Measurements from ENCODE around the gene IL6.
"Not testable (repeated sequence)": the region's sequence is repeated elsewhere in the genome, so short reads cannot be mapped to it uniquely, and the experiment has no call there.

Gene IL6

DNA sequence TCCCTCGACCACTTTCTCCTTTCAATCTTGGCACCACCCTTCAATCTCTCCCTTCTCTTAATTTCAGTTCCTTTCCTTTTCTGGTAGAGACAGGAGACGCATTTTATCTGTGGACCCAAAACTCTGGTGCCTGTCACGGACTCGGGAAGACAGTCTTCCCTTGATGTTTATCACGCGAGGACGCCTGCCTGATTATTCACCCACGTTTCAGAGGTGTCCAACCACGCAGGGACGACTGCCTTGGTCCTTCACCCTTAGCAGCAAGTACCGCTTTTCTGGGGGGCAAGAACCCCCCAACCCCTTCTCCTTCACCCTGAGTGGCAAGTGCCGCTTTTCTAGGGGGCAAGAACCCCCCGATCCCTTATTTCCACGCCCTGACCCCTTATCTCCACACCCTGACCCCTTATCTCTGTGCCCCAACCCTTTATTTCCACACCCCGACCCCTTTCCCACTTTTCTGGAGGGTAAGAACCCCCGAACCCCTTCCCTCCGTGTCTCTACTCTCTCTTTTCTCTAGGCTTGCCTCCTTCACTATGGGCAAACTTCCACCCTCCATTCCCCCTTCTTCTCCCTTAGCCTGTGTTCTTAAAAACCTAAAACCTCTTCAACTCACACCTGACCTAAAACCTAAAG is 22.9 kb upstream of the IL6 start:
- DNase-seq (ENCODE audit: low read depth in 2 of 2, low spot score in 1 of 2) = not testable (repeated sequence)

DNA sequence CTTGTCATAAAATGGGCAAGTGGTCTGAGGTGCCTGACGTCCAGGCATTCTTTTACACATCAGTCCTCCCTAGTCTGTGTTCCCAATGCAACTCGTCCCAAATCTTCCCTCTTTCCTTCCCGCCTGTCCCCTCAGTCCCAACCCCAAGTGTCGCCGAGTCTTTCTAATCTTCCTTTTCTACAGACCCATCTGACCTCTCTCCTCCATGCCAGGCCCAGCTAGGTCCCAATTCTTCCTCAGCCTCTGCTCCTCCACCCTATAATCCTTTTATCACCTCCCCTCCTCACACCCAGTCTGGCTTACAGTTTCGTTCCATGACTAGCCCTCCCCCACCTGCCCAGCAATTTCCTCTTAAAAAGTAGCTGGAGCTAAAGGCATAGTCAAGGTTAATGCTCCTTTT is 22.3 kb upstream of the IL6 start:
- DNase-seq (ENCODE audit: low read depth in 2 of 2, low spot score in 1 of 2) = not testable (repeated sequence)

DNA sequence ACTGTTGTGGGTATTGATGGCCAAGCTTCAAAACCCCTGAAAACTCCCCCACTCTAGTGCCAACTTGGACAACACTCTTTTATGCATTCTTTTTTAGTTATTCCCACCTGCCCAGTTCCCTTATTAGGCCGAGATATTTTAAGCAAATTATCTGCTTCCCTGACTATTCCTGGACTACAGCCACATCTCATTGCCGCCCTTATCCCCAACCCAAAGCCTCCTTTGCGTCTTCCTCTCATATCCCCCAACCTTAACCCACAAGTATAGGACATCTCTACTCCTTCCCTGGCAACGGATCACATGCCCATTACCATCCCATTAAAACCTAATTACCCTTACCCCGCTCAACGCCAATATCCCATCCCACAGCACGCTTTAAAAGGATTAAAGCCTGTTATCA is 21.1 kb upstream of the IL6 start:
- DNase-seq (ENCODE audit: low read depth in 2 of 2, low spot score in 1 of 2) = not testable (repeated sequence)

GRCh38 chr7:22707026-22707691 is 19.8 kb upstream of the IL6 start:
- not testable (repeated sequence) for DNase-seq (ENCODE audit: low read depth in 2 of 2, low spot score in 1 of 2)

GRCh38 chr7:22708214-22708613 is 18.8 kb upstream of the IL6 start:
- not testable (repeated sequence) for DNase-seq (ENCODE audit: low read depth in 2 of 2, low spot score in 1 of 2)

GRCh38 chr7:22708677-22709061 is 18.3 kb upstream of the IL6 start:
- DNase-seq (ENCODE audit: low read depth in 2 of 2, low spot score in 1 of 2) = not testable (repeated sequence)

GRCh38 chr7:22709062-22709829 is 17.8 kb upstream of the IL6 start:
- DNase-seq (ENCODE audit: low read depth in 2 of 2, low spot score in 1 of 2) = not testable (repeated sequence)

DNA sequence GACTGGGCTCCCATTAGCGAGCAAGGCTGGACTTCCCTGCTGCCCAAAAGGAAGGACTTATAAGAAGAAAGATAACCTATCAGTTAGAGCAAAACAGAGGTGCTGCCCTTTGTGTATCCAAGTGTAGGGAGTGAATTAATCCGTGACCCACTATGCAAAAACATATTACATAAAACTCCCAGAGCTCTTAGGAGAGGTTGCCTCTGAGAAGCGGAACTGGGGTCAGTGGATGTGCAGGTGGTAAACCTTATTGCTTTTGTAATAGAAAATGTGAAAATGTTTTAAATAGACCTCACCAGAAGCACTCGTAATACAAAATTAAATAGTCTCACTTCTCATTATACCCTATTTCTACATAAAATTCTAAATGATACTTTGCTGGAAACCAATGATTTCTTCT is 17.1 kb upstream of the IL6 start:
- DNase-seq (ENCODE audit: low read depth in 2 of 2, low spot score in 1 of 2) = no peak

GRCh38 chr7:22712999-22713398 is 14.0 kb upstream of the IL6 start:
- DNase-seq (ENCODE audit: low read depth in 2 of 2, low spot score in 1 of 2) = no peak

DNA sequence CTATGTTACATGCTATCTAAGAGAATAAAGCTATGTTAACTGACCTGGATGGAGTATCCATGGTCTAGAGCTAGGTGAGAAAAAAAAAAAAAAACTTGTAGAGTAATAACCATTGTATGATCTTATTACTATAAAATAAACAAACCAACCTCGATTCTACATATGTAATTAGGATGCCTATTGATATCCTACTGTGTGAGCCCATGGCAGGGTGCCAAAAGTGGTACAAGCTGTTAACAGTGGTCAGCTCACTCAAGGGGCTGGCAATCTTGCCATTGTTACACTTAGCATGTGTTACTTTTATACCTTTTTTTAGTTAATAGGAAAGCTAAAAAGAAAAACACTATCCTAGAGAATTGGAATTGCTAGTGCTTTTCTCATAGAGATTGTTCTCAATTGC is 13.5 kb upstream of the IL6 start:
- DNase-seq (ENCODE audit: low read depth in 2 of 2, low spot score in 1 of 2) = no peak

DNA sequence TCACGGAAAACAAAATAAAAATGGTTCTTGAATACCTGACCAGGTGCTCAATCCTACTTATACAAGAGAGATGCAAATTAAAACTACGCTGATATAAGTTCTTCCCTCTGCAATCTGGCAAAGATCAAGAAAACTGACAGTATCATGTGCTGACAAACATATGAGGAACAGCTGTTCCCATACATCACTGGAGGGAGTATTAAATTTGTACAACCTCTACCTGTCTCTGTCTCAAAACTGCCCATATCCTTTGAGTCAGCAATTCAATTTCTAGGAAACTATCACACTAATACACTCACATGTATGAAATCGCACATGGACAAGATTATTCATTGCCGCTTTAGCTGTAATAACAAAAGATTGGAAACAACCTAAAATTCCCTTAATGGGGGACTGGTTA is 11.0 kb upstream of the IL6 start:
- DNase-seq (ENCODE audit: low read depth in 2 of 2, low spot score in 1 of 2) = no peak

DNA sequence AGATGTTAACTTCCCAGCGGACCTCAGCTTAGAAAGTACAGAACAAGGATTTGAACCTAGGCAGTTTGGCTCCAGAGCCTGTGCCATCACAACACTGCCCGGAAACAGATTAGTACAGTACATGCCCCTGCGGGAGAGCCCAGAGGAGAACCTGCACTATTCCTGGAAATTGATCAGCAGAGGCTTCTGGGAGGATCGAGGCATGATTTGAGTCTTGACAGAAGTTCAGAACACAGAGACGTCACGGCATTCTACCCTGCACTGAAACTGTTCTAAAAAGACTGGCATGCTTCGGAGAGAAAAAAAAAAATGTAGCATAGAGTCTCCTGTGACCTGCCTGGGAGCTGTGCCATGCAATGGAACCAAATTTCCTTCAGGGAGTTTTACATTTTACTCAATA is 9.2 kb upstream of the IL6 start:
- no peak for DNase-seq (ENCODE audit: low read depth in 2 of 2, low spot score in 1 of 2)

DNA sequence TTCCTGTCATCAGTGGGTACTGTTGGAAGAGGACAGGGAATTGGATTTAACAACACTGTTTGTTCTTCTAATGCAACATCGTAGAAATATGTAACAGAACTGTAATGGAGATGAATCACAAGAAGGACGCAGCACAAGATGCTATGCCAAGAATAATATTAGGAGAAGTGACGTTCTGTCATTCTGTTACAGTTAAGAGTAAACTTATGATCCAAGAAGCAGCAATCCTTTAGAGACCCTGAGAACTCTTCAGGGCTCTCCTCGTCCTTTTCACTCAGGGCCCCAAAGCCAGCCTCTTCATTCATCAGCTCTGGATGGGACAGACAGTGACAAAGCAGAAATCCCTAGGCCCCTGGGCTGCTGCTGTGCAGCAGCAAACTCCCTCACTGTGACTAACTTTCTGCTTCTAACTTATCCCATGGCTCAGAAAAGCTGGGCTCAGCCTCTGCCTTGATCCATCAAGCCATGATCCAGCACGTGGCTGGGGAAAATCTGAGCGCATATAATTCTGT is 8.7 kb upstream of the IL6 start:
- DNase-seq (ENCODE audit: low read depth in 2 of 2, low spot score in 1 of 2) = no peak

GRCh38 chr7:22718911-22719420 is 8.0 kb upstream of the IL6 start:
- DNase-seq (ENCODE audit: low read depth in 2 of 2, low spot score in 1 of 2) = no peak

- no peak for DNase-seq (ENCODE audit: low read depth in 2 of 2, low spot score in 1 of 2)
Observed at GRCh38 chr7:22720791-22721786, 5.9 kb upstream of the IL6 start.

DNA sequence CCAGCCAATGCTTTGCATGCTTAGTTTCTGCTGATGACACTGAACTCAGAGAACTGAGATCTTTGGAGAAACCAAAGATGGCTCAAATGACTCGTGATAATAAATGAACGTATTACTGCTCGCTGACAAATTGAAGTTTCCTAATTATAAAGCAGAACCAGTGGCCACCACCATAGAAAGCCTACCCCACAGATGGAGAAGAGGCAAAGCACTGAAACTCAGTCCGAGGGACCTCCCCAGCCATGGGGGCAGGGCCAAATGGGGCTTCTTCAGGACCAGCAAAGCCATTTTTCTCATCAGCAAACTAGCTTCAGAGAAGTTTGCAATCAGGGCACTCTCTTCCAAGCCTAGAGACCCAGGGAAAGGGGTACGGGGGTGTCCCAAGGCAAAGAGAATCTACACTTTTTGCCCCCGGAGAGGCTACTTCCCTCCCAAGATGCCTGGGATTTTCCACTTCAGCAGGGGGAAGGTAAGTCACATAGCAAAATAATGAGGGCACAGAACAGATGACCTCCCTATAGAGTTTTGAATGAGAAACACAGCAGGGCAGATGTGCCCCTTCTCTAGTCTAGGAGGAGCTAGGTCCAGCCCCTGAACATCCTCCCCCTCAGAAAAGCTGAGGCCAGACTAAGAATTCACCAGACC is 4.3 kb upstream of the IL6 start:
- no peak for DNase-seq (ENCODE audit: low read depth in 2 of 2, low spot score in 1 of 2)

- no peak for DNase-seq (ENCODE audit: low read depth in 2 of 2, low spot score in 1 of 2)
Observed at GRCh38 chr7:22723181-22723601, 3.8 kb upstream of the IL6 start.

DNA sequence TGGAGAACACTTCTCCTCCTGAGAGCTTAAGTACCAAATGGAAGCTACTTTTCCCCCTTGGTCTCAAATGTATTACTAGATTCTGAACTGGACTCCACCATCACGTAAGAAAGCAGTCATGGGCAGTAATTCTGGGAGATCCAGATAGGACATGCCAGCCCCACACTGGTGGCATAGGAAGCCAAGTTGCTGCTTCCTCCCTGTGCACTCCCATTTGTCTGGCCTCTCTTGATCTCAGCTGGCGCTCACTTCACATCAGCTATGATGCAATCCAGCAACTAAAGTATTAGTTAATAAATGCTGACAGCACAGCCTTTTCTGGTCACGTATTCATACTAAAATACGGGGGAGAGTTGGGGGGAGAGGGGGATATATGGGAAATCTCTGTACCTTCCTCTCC is 3.4 kb upstream of the IL6 start:
- no peak for DNase-seq (ENCODE audit: low read depth in 2 of 2, low spot score in 1 of 2)

DNA sequence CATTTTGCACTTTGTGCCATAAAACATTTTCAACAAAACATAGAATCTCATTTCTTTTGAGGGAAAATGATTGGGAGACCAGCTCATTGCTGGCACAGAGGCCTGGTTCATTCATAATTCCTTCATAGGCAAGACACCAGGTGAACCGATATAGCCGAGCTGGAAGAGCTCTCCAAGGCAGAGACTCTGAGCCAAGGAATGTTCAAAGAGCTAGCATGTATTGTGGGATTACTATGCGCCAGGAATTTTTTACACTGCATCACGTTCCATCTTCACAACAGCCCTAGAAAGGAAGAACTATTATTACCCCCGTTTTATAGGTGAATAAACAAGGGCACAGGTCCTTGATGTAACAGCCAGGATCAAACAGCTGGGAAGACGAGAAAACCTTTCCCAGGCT is 2.1 kb upstream of the IL6 start:
- DNase-seq (ENCODE audit: low read depth in 2 of 2, low spot score in 1 of 2) = no peak

DNA sequence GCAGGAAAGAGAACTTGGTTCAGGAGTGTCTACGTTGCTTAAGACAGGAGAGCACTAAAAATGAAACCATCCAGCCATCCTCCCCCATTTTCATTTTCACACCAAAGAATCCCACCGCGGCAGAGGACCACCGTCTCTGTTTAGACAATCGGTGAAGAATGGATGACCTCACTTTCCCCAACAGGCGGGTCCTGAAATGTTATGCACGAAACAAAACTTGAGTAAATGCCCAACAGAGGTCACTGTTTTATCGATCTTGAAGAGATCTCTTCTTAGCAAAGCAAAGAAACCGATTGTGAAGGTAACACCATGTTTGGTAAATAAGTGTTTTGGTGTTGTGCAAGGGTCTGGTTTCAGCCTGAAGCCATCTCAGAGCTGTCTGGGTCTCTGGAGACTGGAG is 1.4 kb upstream of the IL6 start:
- no peak for DNase-seq (ENCODE audit: low read depth in 2 of 2, low spot score in 1 of 2)

Data from stimulated activated CD8-positive, alpha-beta memory T cell treated with anti-CD3 and anti-CD28 coated beads, Interleukin-4, amount 100 ng/mL, for 1 hour (primary cell).